GM21381 (cell line): ENCODE measurements around the gene ITGB7.
"Not testable (repeated sequence)": the region's sequence is repeated elsewhere in the genome, so short reads cannot be mapped to it uniquely, and the experiment has no call there.

Experiments
- ATAC-seq: cut with Tn5 transposase; IDR thresholded peaks from one replicate; pipeline ENCODE4 v1.9.1; 2021; ENCODE audit warnings: mild to moderate bottlenecking, moderate library complexity; ENCODE audit not compliant: unreplicated experiment

The ITGB7 gene

DNA sequence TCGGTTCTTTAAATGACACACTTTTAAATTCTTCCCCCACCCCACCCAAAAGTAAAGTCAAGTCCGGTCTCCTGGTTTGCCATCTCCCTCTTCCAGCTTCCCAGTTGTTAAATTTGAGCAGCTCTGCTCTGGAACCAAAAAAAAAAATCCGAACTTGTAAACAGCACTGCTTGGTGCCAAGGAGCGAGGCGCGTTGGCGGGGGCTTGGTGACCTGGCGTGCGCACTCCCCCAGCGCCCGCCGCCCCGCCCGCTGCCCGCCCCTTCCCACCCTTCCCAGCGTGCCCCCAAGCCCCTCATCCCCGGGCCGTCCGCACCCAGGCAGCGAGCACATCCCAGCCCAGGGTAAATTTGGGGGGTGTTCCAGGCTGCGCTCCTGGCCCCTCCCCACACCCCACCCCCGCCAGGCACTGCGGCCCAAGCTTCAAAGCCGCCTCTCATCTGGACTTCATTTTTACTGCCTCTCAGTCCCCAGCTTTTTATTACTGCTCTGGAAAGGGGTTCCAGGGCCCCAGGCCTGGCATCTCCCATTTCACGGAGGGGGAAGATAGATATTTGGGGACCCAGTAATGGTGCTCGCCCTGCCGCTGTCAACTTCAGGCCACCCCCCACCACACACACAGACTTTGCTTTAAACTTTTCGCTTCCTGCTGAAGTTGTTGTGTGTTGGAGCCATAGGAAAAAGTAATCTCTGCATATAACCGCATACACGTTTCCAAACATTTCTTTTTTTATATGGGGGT lies 11.7 kb upstream of the ITGB7 start:
- ATAC-seq, result no peak

DNA sequence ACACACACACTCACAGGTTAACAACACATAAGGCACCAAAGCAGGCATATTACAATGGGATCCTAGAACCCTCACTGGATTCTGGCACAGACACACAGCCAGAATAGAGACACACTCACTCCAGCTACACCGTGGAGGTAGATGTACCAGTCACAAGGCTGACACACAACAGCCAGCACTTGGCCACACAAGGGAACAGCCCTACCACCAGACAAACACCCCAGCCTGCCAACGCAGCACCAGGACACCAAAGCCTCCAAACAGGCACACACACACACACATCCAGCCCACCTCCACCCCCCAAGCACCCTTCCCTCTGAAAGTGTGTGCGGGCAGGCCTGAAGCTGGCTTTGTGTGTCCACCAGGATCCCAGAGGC lies 10.9 kb upstream of the ITGB7 start:
- no peak for ATAC-seq

DNA sequence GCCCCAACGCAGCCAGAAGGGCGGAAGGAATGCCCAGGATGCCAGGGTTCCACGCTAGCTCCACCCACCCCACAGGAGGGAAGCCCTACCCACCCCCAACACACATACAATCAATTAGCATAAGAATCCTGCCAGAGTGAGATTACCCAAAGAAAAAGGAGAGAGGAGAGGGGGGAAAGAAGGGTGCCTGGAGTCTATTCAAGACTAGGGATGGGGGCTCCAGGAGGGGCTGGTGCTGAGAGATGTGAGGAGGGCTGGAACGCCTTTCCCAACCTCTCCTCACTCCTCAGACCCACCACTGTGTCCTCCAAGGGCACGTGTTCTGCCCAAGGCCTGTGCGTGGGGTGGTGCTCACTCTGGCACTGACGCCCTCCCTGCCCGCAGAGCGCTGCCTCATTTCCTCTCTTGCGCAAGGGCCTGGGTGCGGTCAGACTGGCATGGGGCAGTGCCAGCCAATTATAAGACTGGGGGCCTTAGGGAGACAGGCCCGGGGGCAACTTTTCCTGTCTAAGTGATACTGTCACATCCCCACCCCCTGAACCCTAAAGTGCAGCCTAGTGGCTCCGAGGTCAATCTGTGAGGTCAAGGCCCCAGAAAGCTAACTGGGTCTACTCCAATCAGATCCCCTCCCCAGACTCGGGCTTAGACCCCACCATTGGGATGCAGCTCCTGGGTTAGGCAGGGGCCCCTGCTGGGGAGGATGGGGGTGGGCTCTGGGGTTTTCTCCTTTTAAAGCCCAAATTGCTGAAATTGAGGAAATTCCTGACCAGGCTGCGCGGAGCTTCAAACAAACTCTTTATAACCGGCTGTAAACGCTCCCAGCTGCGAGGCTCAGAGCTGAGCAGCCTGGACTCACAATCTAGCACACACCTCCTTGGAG lies 10.2 kb upstream of the ITGB7 start:
- no peak for ATAC-seq

DNA sequence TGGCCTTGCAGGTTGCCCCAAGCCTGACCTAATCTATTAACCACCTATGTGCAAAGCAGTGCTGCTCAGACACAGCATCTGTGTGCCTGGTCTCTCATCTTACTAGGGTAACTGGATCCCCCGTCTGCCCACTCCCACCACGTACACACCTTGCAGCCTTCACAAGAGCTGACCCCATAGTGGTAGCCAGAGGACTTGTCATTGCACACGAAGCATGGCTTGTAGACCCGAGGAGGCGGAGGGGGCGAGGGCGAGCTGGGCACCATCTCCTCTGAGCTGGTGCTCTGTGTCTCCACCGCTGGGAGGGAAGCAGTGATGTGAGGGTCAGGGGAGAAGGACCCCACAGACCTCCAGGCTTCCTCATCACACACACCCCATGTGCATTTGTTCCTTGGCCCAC lies 8.4 kb upstream of the ITGB7 start:
- ATAC-seq, result no peak

DNA sequence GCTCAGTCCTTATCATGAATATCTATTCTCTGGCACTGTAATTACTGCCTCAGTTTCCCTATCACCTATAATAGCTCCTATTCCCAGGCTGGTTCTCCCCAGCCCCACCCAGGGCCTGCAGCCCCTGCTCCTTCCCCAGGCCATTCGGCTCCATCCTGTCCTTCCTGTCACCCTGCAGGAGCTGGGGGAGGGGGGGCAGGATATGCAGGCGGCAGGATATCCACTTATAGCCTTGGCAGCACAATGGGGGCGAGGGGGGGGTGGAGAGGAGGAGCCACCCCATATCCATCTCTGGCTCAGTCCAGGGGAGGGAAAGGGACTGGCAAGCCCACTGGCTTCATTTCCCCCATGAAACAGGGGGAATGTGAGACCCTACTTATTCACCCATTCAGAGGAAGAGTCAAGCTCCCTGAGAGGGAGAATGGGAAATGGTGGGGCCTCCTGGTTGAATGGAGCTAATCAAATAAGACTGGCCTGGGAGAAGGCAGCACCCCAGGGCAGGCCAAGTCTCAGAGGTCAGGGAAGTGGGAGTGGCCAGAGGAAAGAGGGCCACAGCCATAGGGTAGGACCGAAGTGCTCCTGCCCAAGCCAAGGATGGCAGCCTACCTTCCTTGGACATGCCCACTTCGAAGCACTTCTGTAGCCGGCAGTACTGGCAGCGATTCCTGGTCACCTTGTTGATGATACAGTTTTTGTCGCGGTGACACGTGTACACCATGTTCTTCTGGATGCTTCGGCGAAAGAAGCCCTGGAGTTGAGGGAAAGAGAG lies 7.8 kb upstream of the ITGB7 start:
- ATAC-seq, result no peak

DNA sequence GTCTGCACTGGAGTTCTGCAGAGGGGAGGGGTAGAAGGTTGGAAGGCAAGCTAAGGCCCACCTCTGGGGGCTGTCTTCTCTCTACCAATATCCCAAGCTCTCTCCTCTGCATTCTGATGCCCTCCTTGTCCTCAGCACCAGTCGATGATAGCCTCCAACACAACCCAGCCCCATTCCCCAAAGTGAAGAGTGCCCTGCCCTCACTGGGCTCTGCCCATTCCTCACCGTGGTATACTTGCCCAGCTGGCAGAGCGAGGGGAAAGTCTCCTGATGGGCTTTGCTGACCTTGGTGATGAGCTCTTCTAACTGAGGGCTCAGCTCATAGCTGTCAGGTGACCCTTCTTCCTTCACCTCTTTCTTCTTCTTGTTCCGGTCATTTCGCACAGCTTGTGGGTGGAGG lies 7.2 kb upstream of the ITGB7 start:
- no peak for ATAC-seq

DNA sequence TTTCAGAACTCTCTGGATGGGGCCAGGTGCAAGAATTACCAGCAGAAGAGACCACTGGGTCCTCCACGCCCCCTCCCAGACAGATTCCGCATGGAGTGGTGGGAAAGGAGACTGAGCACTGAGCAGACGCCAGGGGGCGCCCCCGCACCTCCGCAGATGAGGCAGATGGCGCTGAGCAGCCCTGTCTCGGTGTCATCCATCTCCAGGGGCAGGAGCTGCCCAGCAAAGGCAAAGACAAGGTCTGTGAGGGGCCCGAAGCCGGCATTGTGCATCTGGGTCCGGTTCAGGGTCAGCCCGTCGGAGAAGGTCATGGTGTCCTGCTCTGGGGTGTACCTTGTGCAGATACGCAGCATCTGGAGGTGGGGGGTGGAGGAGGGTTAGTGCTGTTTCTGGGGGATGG lies 6.3 kb upstream of the ITGB7 start:
- ATAC-seq, result no peak

DNA sequence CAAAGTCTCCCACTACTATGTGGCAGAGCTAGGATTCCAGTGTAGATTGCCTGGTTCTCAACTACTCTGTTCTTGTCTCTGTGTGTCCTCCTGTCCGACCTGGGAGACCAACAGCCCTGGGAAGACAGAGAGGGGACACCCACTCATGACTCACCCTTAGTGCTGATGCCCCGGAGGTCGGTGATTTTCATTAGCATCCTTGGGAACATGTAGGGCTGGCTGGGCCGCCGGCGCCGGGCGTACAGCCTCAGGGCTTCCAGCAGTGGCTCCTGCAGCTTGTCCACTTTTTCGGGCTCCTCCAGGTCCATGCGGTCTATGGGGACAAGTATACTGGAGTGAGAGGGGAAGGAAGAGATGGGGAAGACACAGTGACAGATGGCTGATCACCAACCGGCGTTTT lies 5.9 kb upstream of the ITGB7 start:
- no peak for ATAC-seq

DNA sequence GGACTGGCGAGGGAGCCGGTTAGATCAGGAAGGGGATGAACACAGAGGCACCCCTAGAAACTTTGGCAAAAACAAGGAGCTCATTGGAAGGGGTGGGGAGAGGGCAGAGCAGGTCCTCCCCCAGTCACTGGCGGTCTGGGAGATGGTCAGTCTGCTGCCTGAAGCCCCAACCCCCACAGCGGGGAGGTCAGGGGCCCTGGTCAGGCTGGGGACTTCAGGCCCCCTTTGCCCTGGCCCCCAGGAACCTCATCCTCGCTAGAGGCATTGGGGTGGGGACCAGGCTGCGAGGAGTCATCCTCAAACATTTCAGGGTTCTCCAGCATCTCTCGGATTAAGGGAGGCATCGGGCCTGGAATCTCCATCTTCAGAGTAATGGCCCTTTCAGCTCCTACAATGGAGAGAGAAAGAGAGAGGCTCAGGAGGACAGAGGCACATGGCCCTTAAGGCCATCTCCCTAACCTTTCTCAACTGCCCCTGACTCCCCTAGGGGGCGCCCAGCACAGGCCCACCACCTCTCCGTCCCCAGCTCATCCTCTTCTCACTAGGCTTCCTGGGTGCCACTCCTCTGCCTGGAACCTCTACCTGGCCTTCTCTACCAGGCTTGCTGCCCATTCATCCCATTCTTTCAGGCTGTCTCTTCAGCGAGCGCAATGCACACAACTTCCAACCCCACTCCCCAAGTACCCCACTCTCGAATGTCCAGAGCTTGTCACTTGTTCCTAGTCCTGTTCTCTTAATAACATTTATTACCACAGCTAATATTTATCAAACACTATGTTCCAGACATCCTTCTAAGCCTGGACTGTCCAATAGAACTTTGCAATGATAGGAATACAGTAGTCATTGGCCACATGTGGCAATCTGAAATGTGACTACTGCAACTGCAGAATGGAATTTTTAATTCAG lies 4.7 kb upstream of the ITGB7 start:
- no peak for ATAC-seq

DNA sequence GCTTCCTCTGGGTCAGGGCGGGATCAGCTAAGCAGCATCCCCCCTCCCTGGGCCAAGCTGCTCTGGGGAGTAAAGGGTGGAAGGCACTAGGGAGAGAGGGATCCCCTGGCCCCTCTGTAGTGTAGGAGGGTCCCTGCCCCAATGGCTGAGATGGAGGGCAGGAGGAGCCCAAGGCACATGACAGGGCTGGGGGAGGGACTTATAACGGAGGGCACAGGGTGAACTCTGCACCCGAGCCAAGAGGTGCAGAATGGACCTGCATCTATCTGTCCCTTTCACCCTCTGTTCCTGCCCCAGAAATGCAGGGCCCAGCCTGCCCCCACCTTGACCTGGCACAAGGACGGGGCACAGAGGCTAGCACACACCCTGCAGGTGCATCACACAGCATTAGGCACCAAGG lies 3.8 kb upstream of the ITGB7 start:
- ATAC-seq, result no peak

DNA sequence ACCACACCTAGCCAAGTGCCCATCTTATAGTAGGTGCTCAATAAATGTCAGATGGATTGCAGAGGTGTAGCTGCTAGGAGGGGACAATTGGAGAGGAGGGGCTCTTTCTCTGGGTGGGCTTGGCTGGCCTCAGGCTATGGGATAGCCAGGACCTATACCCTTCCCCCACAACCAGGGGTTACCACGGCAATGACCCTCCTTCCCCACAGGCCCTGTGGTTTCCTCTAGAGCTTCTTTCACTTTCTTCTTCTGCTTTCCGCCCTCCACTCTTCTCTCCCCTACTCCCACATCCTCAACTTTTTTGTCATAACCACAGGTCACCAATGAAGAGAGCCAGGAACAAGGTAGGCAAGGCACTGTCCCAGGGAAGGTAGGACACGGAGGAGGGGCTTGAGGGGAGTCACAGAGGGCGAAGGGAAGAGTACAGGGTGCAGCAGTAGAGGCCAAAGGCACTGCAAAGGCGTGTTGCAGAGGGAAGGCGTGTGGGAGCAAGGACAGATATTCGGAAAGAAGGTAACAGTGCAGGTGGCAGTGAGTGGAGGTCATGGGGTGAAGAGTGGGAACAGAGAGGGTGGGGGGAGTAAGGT lies 1.9 kb upstream of the ITGB7 start:
- no peak for ATAC-seq

DNA sequence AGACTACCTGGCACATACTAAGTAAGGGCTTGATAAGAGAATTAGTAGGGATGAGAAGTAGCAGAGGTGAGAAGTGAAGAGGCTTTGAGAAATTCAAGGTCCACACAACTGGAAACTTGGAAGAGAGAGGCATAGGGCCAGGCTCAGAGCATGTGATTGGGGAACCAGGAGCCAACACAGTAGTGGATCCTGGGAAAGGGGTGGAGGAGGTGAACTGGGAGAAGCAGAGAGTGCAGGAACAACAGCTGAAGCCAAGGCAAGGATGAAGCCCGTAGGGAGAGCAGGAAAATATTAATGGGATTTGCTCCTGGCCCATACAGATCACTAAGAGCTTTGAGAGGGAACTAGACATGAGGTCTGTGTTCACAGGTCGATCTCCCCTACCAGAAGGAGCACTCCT lies 1.4 kb upstream of the ITGB7 start:
- ATAC-seq, result no peak

DNA sequence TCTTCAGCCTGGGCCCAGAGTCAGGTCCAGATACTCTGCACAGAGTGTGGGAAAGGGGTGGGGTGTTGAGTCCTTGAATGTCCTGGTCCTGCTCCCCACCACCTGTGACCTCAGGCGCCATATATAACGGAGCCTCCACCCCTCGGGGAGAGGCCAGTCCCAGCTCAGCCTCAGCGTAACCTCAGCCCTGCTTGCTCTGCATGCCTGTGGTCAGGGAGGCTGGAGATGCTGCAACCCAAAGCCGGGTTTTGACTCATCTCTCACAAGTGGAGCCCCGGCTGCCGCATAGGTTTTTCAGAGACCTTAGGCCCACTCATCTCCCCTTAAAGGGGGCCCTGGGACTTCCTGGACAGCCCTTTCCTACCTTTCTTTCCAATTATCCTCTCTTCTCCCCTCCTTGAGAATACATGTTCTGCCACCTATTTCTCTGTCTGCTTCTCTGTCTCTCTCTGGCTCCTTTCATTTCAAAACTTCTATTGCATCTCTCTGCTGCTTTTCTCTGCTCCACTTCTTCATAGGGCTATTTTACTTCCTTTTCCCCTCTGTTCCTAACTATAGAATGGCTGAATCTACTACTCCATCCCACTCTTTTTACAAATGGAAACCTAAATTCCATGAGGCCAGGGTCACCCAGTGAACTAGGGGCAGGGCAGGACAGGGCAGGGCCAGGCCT lies 1.2 kb downstream of the ITGB7 start:
- peak; percentile 61 for ATAC-seq

DNA sequence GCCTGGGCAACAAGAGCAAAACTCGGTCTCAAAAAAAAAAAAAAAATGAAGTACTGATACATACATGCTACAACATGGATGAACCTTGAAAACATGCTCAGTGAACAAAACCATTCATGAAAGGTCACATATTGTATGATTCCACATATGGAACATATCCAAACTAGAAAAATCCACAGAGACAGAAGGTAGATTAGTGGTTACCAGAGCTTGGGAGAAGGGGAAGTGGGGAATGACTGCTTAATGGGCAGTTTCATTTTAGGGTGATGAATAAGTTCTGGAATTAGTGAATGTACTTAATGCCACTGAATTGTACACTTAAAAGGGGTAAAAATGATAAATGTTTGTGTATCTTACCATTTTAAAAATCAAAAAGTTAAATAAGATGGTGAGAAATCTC lies 2.7 kb downstream of the ITGB7 start:
- no peak for ATAC-seq

DNA sequence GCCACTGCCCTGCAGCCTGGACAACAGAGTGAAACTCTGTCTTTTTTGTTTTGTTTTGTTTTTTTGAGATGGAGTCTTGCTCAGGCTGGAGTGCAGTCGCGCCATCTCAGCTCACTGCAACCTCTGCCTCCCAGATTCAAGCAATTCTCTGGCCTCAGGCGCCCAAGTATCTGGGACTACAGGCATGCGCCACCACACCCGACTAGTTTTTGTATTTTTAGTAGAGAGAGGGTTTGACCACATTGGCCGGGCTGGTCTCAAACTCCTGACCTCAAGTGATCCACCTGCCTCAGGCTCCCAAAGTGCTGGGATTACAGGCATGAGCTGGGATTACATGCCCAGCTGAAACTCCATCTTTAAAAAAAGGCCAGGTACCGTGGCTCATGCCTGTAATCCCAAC lies 4.7 kb downstream of the ITGB7 start:
- not testable (repeated sequence) for ATAC-seq

DNA sequence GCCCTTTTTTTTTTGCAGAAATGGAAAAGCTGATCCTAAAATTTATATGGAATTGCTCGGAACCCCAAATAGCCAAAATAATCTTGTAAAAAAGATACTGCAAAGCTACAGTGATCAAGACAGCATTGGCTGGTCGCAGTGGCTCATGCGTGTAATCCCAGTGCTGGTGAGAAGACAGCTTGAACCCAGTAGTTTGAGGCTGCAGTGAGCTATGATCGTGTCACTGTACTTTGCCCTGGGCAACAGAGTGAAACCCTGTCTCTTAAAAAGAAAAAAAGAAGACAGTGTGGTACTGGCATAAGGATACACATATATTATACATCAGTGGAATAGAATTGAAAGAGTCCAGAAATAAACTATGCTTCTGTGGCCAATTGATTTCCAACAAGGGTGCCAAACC lies 5.4 kb downstream of the ITGB7 start:
- no peak for ATAC-seq

DNA sequence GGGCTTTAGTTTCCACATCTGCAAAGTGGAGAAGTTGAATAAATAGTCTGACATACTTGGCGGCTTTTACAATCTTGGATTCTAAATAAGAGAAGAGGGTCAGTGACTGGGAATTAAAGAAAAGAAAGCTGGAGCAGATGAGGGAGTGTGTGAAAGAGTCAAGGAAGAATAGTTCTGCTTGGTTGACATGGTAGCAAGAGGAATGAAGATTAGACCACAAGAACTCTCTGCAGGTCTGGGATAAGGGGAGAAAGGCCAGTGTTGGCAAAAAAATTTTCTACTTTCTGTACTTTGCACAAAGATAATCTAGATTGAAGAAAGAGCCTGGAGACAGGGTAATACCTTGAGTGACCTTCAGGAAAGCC lies 5.9 kb downstream of the ITGB7 start:
- ATAC-seq, result no peak

DNA sequence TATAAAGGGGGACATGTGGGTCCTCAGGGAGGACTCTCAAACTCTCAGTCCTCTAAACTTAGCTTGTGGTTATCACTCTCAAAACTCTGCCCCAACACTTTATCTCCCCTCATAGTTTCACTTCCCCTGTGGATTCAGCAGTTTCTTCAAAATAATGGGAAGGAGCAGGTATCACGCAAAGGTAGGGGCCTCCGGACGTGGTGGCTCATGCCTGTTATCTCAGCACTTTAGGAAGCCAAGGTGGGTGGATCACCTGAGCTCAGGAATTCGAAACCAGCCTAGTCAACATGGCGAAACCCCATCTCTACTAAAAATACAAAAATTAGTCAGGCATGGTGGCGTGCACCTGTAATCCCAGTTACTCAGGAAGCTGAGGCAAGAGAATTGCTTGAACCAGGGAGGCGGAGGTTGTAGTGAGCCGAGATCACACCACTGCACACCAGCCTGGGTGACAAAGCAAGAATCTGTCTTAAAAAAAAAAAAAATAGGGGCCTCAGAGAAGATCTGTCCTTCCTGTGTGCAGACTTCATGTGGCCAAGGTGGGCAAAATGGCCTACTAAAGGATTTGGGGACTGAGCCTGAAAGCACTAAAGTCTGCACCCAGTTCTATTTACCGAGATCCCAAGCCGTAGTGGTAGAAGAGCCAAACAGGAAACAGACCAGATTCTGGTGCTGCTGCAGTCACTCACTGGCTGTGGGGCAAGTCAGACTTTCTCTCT lies 6.4 kb downstream of the ITGB7 start:
- peak; percentile 54 for ATAC-seq

DNA sequence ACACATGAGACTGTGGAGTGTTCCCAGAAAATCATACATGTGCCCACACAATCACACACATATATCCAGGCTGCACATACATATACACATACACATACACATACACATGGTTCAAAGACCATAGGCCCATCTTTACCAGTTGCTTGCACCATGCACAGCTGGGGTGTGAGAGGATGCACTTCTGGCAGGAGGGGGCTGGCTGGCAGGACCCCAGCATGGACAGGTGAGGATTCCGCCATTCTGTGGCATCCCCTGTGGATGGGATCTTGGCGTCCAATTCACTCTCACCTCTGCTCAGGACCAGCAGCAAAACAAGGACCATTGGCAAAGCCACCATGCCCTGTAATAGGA lies 7.0 kb downstream of the ITGB7 start:
- ATAC-seq, result peak; percentile 21
